ENCODE data around the gene DOCK4.
A peak's percentile ranks its signal among the peaks of the same experiment; 100 is the strongest.

The DOCK4 gene

GRCh38 chr7:111732923-111733322 lies 473.3 kb downstream of the DOCK4 start:
- H3K9ac ChIP-seq = no peak overlapping the region
- H3K4me2 ChIP-seq = no peak overlapping the region; the same call in 1 of the 2 replicates
- no peaks in the 10 kb centered on the region for H3K27me3 ChIP-seq (ENCODE audit: insufficient read depth, low read depth)
- no peak overlapping the region for H3K4me3 ChIP-seq (IDR thresholded peaks at IDR 0.05; ENCODE audit: insufficient read depth, low read depth, low read length)
- H3K27ac ChIP-seq = no peak overlapping the region
- H3K79me2 ChIP-seq (ENCODE audit: insufficient read depth, low read depth) = no peaks in the 10 kb centered on the region
- no peaks in the 10 kb centered on the region for H3K36me3 ChIP-seq (ENCODE audit: insufficient read depth)
- peaks cover 8% of the 10 kb centered on the region for H3K4me1 ChIP-seq (ENCODE audit: low read depth, poor library complexity, severe bottlenecking)
- H4K20me1 ChIP-seq (ENCODE audit: insufficient read depth) = no peaks in the 10 kb centered on the region
- H2AFZ ChIP-seq (ENCODE audit: low read depth) = no peak overlapping the region
- TF ChIP-seq, protein P1, sequence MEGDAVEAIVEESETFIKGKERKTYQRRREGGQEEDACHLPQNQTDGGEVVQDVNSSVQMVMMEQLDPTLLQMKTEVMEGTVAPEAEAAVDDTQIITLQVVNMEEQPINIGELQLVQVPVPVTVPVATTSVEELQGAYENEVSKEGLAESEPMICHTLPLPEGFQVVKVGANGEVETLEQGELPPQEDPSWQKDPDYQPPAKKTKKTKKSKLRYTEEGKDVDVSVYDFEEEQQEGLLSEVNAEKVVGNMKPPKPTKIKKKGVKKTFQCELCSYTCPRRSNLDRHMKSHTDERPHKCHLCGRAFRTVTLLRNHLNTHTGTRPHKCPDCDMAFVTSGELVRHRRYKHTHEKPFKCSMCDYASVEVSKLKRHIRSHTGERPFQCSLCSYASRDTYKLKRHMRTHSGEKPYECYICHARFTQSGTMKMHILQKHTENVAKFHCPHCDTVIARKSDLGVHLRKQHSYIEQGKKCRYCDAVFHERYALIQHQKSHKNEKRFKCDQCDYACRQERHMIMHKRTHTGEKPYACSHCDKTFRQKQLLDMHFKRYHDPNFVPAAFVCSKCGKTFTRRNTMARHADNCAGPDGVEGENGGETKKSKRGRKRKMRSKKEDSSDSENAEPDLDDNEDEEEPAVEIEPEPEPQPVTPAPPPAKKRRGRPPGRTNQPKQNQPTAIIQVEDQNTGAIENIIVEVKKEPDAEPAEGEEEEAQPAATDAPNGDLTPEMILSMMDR (conservative IDR thresholded peaks at IDR 0.05; ENCODE audit: low read depth, low read length) = no peak

DNA sequence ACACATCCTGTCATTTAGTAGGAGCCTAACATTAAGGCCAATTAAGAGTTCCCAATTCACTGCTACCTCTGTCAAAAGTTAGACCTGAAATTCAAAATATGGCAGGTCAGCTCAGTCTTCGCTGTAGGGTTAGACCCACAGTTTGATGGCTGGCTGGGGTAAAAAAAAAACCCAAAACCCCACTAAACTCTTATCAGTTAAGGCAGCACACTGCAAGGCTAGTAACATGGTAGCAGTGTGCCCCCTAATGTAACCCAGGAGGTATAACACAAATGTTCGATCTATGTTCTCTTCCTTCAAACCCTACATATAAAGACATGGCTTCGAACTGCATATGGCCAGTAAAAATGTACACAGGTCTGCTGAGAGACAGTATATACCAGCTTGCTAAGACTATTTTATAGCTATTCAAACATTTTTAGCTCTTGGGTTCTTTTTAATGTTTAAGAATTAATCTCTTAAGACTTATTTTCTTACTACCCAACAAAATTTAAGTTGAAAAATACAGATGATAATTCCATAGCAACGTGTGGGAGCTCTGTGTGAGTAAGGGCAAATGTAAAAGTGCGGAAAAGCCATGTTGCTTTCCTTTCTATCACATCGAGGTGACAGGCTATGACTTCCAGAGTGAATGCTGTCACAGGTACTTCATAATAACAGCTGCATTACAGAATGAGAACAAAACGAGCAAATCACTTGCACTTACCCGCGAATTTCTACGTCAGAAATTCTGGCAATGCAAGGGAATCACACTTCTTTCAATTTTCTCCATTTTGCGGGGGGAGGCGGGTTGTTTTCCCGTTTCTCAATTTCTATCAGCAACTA lies 475.5 kb downstream of the DOCK4 start:
- Histone ChIP-seq H3K79me2 (ENCODE audit: insufficient read depth, low read depth) (no peaks in the 10 kb centered on the region), H4K20me1 (ENCODE audit: insufficient read depth) (no peaks in the 10 kb centered on the region), H3K36me3 (ENCODE audit: insufficient read depth) (no peaks in the 10 kb centered on the region), H3K27ac (no peak overlapping the region), H3K9ac (no peak overlapping the region), H2AFZ (ENCODE audit: low read depth) (no peak overlapping the region), H3K4me3 (IDR thresholded peaks at IDR 0.05; ENCODE audit: insufficient read depth, low read depth, low read length) (no peak overlapping the region), H3K4me1 (ENCODE audit: low read depth, poor library complexity, severe bottlenecking) (peaks cover 8% of the 10 kb centered on the region), H3K27me3 (ENCODE audit: insufficient read depth, low read depth) (no peaks in the 10 kb centered on the region), H3K4me2 (no peak overlapping the region)
- TF ChIP-seq, protein P1 (conservative IDR thresholded peaks at IDR 0.05; ENCODE audit: low read depth, low read length) = peak; percentile 85

DNA sequence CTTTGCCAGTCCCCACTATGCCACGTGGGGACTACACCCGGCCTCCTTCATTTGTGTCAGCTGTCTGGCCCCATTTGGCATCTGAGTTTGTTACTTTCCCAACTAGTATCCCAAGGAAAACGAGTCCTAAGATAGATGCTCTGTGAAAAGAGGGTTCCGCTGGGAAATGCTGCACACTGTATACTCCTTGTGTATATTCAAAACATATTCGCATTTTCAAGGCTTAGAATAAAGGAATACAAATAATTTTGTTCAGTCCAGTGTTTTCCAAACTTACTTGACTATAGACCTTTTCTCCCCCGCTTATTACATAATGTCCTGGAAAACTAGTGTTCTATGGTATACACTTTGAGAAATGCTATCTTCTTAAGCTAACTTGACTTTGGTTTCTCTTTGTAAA lies 476.1 kb downstream of the DOCK4 start:
- TF ChIP-seq, protein P1 (conservative IDR thresholded peaks at IDR 0.05; ENCODE audit: low read depth, low read length) = no peak
- H3K36me3 ChIP-seq (ENCODE audit: insufficient read depth) = no peaks in the 10 kb centered on the region
- H4K20me1 ChIP-seq (ENCODE audit: insufficient read depth) = no peaks in the 10 kb centered on the region
- no peak overlapping the region for H3K4me3 ChIP-seq (IDR thresholded peaks at IDR 0.05; ENCODE audit: insufficient read depth, low read depth, low read length)
- no peaks in the 10 kb centered on the region for H3K79me2 ChIP-seq (ENCODE audit: insufficient read depth, low read depth)
- H3K27me3 ChIP-seq (ENCODE audit: insufficient read depth, low read depth) = no peaks in the 10 kb centered on the region
- no peak overlapping the region for H3K4me2 ChIP-seq
- no peak overlapping the region for H3K27ac ChIP-seq
- peaks cover 5% of the 10 kb centered on the region for H3K4me1 ChIP-seq (ENCODE audit: low read depth, poor library complexity, severe bottlenecking)
- no peak overlapping the region for H3K9ac ChIP-seq
- no peak overlapping the region for H2AFZ ChIP-seq (ENCODE audit: low read depth)

DNA sequence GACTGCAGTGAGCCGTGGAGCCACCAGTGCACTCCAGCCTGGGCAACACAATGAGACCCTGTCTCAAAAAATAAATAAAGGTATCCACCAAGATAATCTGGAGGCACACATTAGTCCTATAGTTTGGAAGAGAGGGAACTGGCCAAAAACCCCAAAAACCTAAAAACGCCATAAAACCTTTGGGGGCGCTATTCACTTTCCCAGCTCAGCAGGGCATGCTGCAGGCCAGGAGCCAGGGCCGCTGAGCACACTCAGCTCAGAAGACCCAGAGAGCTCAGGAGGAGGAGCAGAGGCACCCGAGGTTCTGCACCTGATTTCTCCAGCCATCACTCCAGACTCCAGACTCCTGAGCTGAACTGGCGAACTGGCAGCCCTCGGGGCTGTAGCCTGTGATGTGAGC lies 476.7 kb downstream of the DOCK4 start:
- TF ChIP-seq, protein P1 (conservative IDR thresholded peaks at IDR 0.05; ENCODE audit: low read depth, low read length) = no peak
- Histone ChIP-seq H4K20me1 (ENCODE audit: insufficient read depth) (no peaks in the 10 kb centered on the region), H3K9ac (no peak overlapping the region), H3K36me3 (ENCODE audit: insufficient read depth) (no peaks in the 10 kb centered on the region), H3K4me2 (no peak overlapping the region), H2AFZ (ENCODE audit: low read depth) (no peak overlapping the region), H3K27ac (no peak overlapping the region), H3K79me2 (ENCODE audit: insufficient read depth, low read depth) (no peaks in the 10 kb centered on the region), H3K4me3 (IDR thresholded peaks at IDR 0.05; ENCODE audit: insufficient read depth, low read depth, low read length) (no peak overlapping the region), H3K4me1 (ENCODE audit: low read depth, poor library complexity, severe bottlenecking) (peaks cover 5% of the 10 kb centered on the region), H3K27me3 (ENCODE audit: insufficient read depth, low read depth) (no peaks in the 10 kb centered on the region)

Data from KMS-11 (cell line).